ENCODE measurements around the gene TMEM98.
"Not testable (repeated sequence)": the region's sequence is repeated elsewhere in the genome, so short reads cannot be mapped to it uniquely, and the experiment has no call there.

Gene TMEM98

DNA sequence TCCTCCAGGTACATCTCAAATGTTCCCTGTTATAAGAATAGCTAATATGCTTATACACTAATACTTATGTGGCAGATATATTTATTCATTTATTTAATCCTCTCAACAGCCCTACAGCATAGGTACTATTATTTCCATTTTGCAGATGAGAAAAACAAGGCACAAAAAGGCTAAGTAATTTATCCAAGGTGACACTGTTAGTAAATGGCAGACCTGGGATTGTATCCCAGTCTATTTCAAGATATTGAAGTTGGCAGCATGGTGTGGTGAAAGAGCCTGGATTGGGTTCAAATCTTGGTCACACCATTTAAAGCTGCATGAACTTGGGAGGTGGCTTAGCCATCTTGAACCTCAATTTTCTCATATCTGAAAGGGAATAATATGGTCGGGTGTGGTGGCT is 27.2 kb downstream of the TMEM98 start:
- H3K4me1 ChIP-seq, result no peaks in the 10 kb centered on the region
- H3K9me3 ChIP-seq, result no peaks in the 10 kb centered on the region
- H3K27me3 ChIP-seq (ENCODE audit: low read depth), result peaks cover 2% of the 10 kb centered on the region
- in situ Hi-C loops (cut with MboI; ENCODE audit: low sequenced_read_pairs), result no loop called here
- H3K4me3 ChIP-seq, result no peak overlapping the region
- no peaks in the 10 kb centered on the region for H3K36me3 ChIP-seq (replicated peaks)
- no peak for DNase-seq (ENCODE audit: low spot score in 2 of 2)

DNA sequence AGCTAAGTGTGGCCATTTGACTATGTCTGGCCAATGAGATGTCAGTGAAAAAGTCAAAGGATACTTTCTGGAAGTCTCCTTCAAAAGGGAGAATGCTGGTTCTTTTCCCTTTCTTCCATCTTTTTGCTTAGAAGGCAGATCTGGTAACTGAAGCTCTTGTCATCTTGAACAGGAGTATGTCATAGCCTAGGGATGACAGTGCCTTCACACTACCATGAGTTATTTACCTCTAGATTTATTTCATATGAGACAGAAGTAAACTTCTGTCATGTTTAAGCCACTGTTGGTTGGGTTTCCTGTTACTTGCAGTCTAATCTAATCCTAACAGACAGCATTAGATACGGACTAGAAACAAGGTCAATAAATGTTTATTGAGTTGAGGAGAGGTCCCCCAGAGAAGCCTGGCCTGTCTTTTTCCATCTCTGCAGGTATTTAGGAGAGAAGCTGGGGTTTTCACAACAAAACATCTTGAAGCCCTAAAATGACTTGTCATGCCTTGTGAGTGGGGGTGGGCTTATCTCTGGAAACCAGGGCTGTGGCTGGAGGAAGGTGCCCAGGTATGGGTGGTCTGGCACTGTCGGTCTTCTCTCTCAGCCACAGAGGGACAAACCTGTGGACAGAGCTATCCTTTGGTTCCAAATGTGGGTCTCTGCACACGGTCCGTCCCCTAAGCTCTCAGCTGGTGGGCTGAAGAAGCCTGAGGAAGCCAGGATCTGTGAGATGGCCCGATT is 28.5 kb downstream of the TMEM98 start:
- DNase-seq (ENCODE audit: low spot score in 2 of 2), result no peak
- H3K9me3 ChIP-seq, result no peaks in the 10 kb centered on the region
- no peaks in the 10 kb centered on the region for H3K36me3 ChIP-seq (replicated peaks)
- no peaks in the 10 kb centered on the region for H3K4me1 ChIP-seq
- H3K4me3 ChIP-seq, result no peak overlapping the region
- H3K27me3 ChIP-seq (ENCODE audit: low read depth), result peaks cover 2% of the 10 kb centered on the region
- in situ Hi-C loops (cut with MboI; ENCODE audit: low sequenced_read_pairs), result no loop called here

DNA sequence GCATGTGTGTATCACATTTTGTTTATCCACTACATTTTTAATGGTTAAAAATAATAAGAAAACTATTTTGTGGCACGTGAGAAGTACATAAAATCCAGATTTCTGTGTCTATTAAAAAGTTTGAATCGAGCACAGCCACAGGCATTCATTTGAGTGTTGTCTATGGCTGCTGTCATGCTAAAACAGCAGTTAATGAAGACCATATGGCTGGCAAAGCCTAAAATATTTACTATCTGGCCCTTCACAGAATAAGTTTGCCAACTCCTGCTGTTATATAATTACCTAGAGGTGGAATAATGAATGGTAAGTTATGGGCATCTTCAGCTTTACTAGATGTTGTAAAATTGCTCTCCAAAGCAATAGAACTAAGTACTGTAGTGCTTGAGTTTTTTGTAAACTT is 30.5 kb downstream of the TMEM98 start:
- no peaks in the 10 kb centered on the region for H3K4me1 ChIP-seq
- no peak overlapping the region for H3K4me3 ChIP-seq
- H3K9me3 ChIP-seq, result no peaks in the 10 kb centered on the region
- H3K36me3 ChIP-seq (replicated peaks), result no peaks in the 10 kb centered on the region
- peaks cover 5% of the 10 kb centered on the region for H3K27me3 ChIP-seq (ENCODE audit: low read depth)
- no peak for DNase-seq (ENCODE audit: low spot score in 2 of 2)
- in situ Hi-C loops (cut with MboI; ENCODE audit: low sequenced_read_pairs), result no loop called here

DNA sequence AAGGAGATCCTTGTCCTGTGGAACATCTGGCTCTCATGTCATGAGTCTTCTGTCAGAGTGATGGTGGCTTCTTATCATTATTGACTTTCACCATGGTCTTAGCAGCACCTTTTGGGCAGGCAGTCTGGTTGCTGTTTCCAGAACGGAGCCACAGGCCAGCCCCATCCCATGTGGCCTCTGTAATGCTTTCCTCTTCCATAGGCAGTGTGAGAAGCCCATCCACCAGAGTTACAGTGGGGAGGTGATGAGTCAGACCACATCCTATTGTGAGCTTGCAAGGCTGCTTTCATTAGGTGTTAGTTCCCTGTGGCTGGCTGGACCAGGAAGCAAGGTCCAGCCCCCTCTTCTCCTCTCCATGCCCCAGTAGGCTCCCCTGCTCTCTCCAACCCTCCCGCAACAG is 32.9 kb downstream of the TMEM98 start:
- Histone ChIP-seq H3K4me1 (no peaks in the 10 kb centered on the region), H3K27me3 (ENCODE audit: low read depth) (peaks cover 3% of the 10 kb centered on the region; the same call in 1 of the 2 replicates), H3K9me3 (no peaks in the 10 kb centered on the region), H3K36me3 (replicated peaks) (no peaks in the 10 kb centered on the region), H3K4me3 (no peak overlapping the region)
- DNase-seq (ENCODE audit: low spot score in 2 of 2), result no peak
- in situ Hi-C loops (cut with MboI; ENCODE audit: low sequenced_read_pairs), result no loop called here

DNA sequence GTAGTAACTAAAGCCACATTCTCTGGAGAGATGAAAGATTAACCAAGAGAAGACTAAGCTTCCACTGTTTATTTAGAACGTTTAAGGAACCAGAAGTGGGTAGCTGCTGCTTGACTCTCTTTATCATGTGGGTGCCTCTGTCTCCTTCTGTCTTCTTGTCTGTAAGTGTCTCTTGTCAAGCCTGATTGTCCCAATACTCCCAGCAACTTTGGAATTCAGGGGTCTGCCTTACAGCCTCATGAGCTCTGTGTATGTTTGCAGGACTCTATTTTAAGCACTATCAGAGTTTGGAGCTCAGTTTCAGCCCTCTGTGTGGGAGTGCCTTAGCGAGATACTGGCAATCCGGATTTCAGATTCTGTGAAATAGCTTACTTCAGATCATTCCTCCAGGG is 34.4 kb downstream of the TMEM98 start:
- H3K9me3 ChIP-seq, result no peaks in the 10 kb centered on the region
- no peak for DNase-seq (ENCODE audit: low spot score in 2 of 2)
- in situ Hi-C loops (cut with MboI; ENCODE audit: low sequenced_read_pairs), result no loop called here

DNA sequence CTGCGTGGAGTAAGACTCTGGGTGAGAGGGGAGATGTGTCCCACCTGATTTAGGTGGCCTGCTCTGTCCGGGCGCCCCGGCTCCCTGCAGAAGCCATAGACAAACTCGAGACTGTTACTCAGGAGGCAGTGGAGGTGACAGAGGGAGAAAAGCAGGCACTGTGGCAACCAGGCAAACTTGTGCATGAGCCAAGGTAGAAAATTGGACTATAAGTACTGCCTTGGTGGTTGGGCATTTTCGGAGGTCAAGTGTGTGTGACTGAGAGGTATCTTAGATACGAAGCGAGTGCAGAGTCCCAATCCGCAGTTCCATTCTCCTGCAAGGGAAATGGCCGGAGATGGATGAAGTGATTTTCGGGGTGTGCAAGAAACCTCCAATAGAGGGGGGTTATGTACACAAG is 36.6 kb downstream of the TMEM98 start:
- no peak for DNase-seq (ENCODE audit: low spot score in 2 of 2)
- Histone ChIP-seq H3K36me3 (replicated peaks) (no peaks in the 10 kb centered on the region), H3K4me1 (no peaks in the 10 kb centered on the region), H3K4me3 (no peak overlapping the region), H3K9me3 (no peaks in the 10 kb centered on the region), H3K27me3 (ENCODE audit: low read depth) (peaks cover 3% of the 10 kb centered on the region; the same call in 1 of the 2 replicates)
- in situ Hi-C loops (cut with MboI; ENCODE audit: low sequenced_read_pairs), result no loop called here

More for the DNA sequence above, 34.4 kb downstream of the TMEM98 start:
- no peaks in the 10 kb centered on the region for H3K4me1 ChIP-seq
- no peaks in the 10 kb centered on the region for H3K36me3 ChIP-seq (replicated peaks)
- peaks cover 3% of the 10 kb centered on the region; the same call in 1 of the 2 replicates for H3K27me3 ChIP-seq (ENCODE audit: low read depth)
- no peak overlapping the region for H3K4me3 ChIP-seq

DNA sequence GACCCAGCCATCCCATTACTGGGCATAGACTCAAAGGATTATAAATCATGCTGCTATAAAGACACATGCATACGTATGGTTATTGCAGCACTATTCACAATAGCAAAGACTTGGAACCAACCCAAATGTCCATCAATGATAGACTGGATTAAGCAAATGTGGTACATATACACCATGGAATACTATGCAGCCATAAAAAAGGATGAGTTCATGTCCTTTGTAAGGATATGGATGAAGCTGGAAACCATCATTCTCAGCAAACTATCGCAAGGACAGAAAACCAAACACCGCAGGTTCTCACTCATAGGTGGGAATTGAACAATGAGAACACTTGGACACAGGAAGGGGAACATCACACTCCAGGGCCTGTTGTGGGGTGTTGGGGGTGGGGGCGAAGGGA is 41.3 kb downstream of the TMEM98 start:
- H3K4me3 ChIP-seq; H3K36me3 ChIP-seq (replicated peaks); H3K4me1 ChIP-seq; in situ Hi-C loops (cut with MboI; ENCODE audit: low sequenced_read_pairs); DNase-seq (ENCODE audit: low spot score in 2 of 2); H3K27me3 ChIP-seq (ENCODE audit: low read depth); H3K9me3 ChIP-seq: not testable (repeated sequence)

DNA sequence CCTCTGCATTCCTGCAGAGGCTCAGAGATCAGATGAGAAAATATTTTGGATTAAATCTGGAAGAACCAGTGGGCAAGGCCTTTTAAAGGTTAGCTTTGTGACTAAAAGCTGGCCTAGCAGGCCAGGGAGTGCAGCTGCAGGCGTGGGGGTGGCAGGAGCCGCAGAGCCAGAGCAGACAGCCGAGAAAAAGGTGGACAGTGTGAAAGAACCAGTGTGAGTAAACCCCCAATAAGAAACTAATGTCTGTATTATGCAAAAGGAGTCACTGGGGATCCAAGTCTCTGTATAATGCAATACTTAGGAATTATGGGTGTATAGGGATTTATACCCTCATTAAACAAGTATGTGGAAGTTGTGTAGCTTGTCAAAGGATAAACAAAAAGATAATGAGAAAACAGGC is 42.3 kb downstream of the TMEM98 start:
- no peak overlapping the region for H3K4me3 ChIP-seq
- H3K4me1 ChIP-seq, result no peaks in the 10 kb centered on the region
- H3K27me3 ChIP-seq (ENCODE audit: low read depth), result no peaks in the 10 kb centered on the region
- no peaks in the 10 kb centered on the region for H3K9me3 ChIP-seq
- no peak for DNase-seq (ENCODE audit: low spot score in 2 of 2)
- H3K36me3 ChIP-seq (replicated peaks), result no peaks in the 10 kb centered on the region
- in situ Hi-C loops (cut with MboI; ENCODE audit: low sequenced_read_pairs), result no loop called here

DNA sequence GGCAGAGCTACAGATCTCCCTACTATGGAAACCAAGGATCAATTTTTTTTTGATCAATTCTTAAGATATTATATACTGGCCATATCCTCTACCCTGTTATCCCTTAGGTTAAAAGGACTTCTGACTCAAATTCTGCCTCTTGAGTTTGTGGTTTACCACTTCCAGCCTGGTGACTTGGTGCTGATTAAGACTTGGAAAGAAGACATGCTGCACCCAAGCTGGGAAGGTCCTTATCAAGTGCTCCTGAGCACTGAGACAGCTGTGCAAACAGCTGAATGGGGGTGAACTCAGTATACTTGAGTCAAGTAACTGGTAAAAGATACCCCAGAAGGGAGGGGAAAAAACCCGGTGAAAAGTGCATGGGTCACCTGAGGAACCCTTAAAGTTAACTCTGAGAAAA is 43.2 kb downstream of the TMEM98 start:
- Histone ChIP-seq H3K36me3 (replicated peaks) (no peaks in the 10 kb centered on the region), H3K9me3 (no peaks in the 10 kb centered on the region), H3K4me3 (no peak overlapping the region), H3K4me1 (no peaks in the 10 kb centered on the region), H3K27me3 (ENCODE audit: low read depth) (no peaks in the 10 kb centered on the region)
- in situ Hi-C loops (cut with MboI; ENCODE audit: low sequenced_read_pairs), result no loop called here
- no peak for DNase-seq (ENCODE audit: low spot score in 2 of 2)

DNA sequence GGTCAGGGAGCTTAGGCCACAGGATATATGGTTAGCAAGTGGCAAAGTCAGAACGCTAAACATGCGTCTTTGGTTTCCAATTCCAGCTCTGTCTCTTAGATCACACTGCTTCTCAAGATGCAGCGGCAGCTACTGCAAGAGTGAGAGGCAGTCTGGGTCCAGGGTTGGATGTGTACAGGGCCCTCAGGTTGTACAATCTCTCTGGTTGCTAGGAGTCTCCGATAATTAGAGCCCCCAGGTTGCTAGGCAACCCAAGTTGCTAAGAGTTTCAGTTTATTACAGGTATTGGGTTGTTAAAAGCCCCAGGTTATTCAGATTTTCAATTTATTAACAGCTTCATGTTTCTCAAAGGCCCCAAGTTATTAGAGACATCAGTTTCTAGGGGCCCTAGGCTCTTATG is 48.2 kb downstream of the TMEM98 start:
- in situ Hi-C loops (cut with MboI; ENCODE audit: low sequenced_read_pairs), result no loop called here
- H3K9me3 ChIP-seq, result no peaks in the 10 kb centered on the region

DNA sequence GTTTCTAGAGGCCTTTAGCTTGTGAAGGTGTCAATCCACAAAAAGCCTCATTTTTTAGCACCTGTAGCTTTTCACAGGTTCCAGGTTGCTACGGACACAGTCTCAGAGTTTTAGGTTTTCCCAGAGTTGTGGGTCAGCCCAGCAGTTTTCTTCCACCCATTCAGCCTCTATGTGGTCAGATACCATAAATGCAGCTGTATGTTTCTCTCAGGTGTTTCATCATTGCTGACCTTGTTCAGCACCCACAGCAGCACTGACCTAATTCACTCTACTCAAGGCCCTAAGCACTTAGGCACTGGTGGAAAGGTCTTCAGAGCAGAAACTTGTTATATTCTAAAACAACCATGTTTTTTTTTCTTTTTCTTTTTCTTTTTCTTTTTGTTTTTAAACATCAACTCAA is 48.7 kb downstream of the TMEM98 start:
- in situ Hi-C loops (cut with MboI; ENCODE audit: low sequenced_read_pairs), result no loop called here

More for the DNA sequence above, 48.2 kb downstream of the TMEM98 start:
- H3K27me3 ChIP-seq (ENCODE audit: low read depth), result no peaks in the 10 kb centered on the region
- no peak for DNase-seq (ENCODE audit: low spot score in 2 of 2)
- H3K4me1 ChIP-seq, result no peaks in the 10 kb centered on the region
- no peak overlapping the region for H3K4me3 ChIP-seq
- no peaks in the 10 kb centered on the region for H3K36me3 ChIP-seq (replicated peaks)

DNA sequence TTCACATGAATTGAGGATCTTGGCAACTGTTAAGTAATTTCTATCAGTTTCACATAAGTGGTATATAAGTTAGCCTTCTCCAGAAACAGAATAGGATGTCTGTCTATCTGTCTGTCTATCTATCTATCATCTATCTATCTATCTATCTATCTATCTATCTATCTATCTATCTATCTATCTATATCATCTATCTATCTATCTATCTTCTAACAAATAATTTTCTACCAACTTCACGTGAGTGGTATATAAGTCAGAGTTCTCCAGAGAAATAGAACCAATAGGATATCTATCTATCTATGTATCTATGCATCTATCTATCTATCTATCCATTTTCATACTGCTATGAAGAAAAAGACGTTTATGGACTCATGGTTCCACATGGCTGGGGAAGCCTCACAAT is 52.3 kb downstream of the TMEM98 start:
- no peaks in the 10 kb centered on the region for H3K27me3 ChIP-seq (ENCODE audit: low read depth)
- H3K4me3 ChIP-seq, result no peak overlapping the region
- H3K36me3 ChIP-seq (replicated peaks), result no peaks in the 10 kb centered on the region
- in situ Hi-C loops (cut with MboI; ENCODE audit: low sequenced_read_pairs), result no loop called here
- no peaks in the 10 kb centered on the region; the same call in 1 of the 2 replicates for H3K9me3 ChIP-seq
- no peak for DNase-seq (ENCODE audit: low spot score in 2 of 2)
- H3K4me1 ChIP-seq, result no peaks in the 10 kb centered on the region

More for the DNA sequence above, 48.7 kb downstream of the TMEM98 start:
- no peaks in the 10 kb centered on the region for H3K36me3 ChIP-seq (replicated peaks)
- H3K9me3 ChIP-seq, result no peaks in the 10 kb centered on the region
- H3K4me1 ChIP-seq, result no peaks in the 10 kb centered on the region
- no peak overlapping the region for H3K4me3 ChIP-seq
- DNase-seq (ENCODE audit: low spot score in 2 of 2), result no peak
- H3K27me3 ChIP-seq (ENCODE audit: low read depth), result no peaks in the 10 kb centered on the region

DNA sequence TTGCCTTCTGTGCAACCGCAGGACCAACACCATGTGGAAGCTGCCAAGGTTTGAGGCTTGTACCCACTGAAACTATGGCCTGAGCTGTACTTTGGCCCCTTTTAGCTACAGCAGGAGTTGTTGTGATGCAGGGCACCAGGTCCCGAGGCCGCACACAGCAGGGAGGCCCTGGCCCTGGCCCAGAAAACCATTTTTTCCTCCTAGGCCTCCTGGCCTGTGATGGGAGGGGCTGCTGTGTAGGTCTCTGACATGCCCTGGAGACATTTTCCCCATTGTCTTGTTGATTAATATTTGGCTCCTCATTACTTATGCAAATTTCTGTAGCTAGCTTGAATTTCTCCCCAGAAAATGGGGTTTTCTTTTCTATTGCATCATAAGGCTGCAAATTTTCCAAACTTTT is 53.7 kb downstream of the TMEM98 start:
- H3K4me1 ChIP-seq; H3K4me3 ChIP-seq; DNase-seq (ENCODE audit: low spot score in 2 of 2); H3K36me3 ChIP-seq (replicated peaks); H3K27me3 ChIP-seq (ENCODE audit: low read depth); in situ Hi-C loops (cut with MboI; ENCODE audit: low sequenced_read_pairs); H3K9me3 ChIP-seq: not testable (repeated sequence)

DNA sequence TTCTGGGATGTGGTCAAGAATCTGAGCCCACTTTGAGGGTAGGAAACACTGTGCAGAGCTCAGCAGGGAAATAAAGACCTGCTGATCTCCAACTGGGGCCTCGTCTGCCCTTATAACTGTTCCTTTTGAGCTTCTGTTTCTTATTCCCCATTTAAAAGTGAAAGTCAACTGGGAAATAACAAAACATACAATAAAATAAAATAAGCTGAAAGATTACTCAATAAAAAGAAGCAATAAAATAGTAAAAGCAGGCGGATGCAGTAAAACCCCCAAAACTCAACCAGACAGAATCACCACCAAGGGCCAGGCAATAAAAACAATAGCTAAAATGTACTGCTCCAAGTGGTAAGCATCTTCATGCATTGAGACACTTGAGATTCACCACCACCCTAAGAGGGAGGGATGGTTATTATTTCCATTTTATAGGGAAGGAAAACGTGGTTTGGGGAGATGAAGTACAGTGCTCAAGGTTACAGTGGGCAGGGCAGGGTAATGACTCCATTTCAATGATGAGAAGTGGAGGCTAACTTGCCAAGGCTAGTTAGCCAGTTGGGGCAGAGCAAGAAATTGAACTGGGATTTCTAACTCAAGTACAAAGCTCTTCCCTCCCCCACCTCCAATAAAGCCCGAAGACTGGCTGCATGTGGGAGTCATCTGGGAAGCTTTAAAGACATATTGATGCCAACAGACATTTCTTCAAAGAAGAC is 57.2 kb downstream of the TMEM98 start:
- no peaks in the 10 kb centered on the region; the same call in 1 of the 2 replicates for H3K9me3 ChIP-seq

More for the DNA sequence above, 57.2 kb downstream of the TMEM98 start:
- no peaks in the 10 kb centered on the region for H3K36me3 ChIP-seq (replicated peaks)
- in situ Hi-C loops (cut with MboI; ENCODE audit: low sequenced_read_pairs), result no loop called here
- H3K4me1 ChIP-seq, result no peaks in the 10 kb centered on the region
- DNase-seq (ENCODE audit: low spot score in 2 of 2), result no peak
- no peak overlapping the region for H3K4me3 ChIP-seq
- no peaks in the 10 kb centered on the region for H3K27me3 ChIP-seq (ENCODE audit: low read depth)
